ENCODE measurements around the gene ODAD3. TPM values are rescaled to one million over a fixed set of nuclear protein-coding genes. Genes with fewer than 3 reads are reported as not detected.

Gene ODAD3
- total RNA-seq, 1 experiment from 2014 or later = 0.39 TPM

GRCh38 chr19:11426656-11427055 lies 8.3 kb downstream of the ODAD3 start:
- intact Hi-C loops (cut with micrococcal nuclease; ENCODE audit: unreplicated experiment) = no loop called here
- CTCF ChIA-PET = no interaction called here
- Histone ChIP-seq H3K9me2 (ENCODE audit: insufficient read depth) (no peaks in the 10 kb centered on the region), H2AFZ (no peak overlapping the region), H3F3A (ENCODE audit: insufficient read depth, low read depth) (peaks cover 33% of the 10 kb centered on the region), H3K27ac (no peak overlapping the region), H3K27me3 (ENCODE audit: insufficient read depth, low read depth) (no peaks in the 10 kb centered on the region), H3K79me2 (ENCODE audit: low read depth) (no peaks in the 10 kb centered on the region), H3K36me3 (ENCODE audit: low read depth) (no peaks in the 10 kb centered on the region), H3K4me1 (replicated peaks; ENCODE audit: insufficient read depth) (peaks cover 10% of the 10 kb centered on the region), H3K9me3 (ENCODE audit: insufficient read depth, low read depth) (no peaks in the 10 kb centered on the region), H3K4me3 (no peak overlapping the region), H4K20me1 (ENCODE audit: insufficient read depth) (no peaks in the 10 kb centered on the region), H3K4me2 (no peak overlapping the region)
- no peak for DNase-seq
- BruUV-seq (replicated peaks) = no TSS peak
- POLR2A ChIA-PET (ENCODE audit: unreplicated experiment) = no interaction called here
- TF ChIP-seq, protein P1, sequence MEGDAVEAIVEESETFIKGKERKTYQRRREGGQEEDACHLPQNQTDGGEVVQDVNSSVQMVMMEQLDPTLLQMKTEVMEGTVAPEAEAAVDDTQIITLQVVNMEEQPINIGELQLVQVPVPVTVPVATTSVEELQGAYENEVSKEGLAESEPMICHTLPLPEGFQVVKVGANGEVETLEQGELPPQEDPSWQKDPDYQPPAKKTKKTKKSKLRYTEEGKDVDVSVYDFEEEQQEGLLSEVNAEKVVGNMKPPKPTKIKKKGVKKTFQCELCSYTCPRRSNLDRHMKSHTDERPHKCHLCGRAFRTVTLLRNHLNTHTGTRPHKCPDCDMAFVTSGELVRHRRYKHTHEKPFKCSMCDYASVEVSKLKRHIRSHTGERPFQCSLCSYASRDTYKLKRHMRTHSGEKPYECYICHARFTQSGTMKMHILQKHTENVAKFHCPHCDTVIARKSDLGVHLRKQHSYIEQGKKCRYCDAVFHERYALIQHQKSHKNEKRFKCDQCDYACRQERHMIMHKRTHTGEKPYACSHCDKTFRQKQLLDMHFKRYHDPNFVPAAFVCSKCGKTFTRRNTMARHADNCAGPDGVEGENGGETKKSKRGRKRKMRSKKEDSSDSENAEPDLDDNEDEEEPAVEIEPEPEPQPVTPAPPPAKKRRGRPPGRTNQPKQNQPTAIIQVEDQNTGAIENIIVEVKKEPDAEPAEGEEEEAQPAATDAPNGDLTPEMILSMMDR (conservative IDR thresholded peaks at IDR 0.05) = no peak
- no peak for TF ChIP-seq EZH2 (IDR thresholded peaks at IDR 0.05; ENCODE audit: low read depth)

GRCh38 chr19:11425719-11426457 lies 9.0 kb downstream of the ODAD3 start:
- no peaks in the 10 kb centered on the region for H3K36me3 ChIP-seq (ENCODE audit: low read depth)
- intact Hi-C loops (cut with micrococcal nuclease; ENCODE audit: unreplicated experiment) = no loop called here
- no peaks in the 10 kb centered on the region for H3K9me2 ChIP-seq (ENCODE audit: insufficient read depth)
- H4K20me1 ChIP-seq (ENCODE audit: insufficient read depth) = no peaks in the 10 kb centered on the region
- no TSS peak for BruUV-seq (replicated peaks)
- no peak overlapping the region for H3K4me3 ChIP-seq
- ChIA-PET CTCF (no interaction called here), POLR2A (ENCODE audit: unreplicated experiment) (no interaction called here)
- no peaks in the 10 kb centered on the region for H3K27me3 ChIP-seq (ENCODE audit: insufficient read depth, low read depth)
- H3K4me1 ChIP-seq (replicated peaks; ENCODE audit: insufficient read depth) = peaks cover 14% of the 10 kb centered on the region
- no peak overlapping the region for H3K4me2 ChIP-seq
- no peak for DNase-seq
- no peak overlapping the region for H3K27ac ChIP-seq
- H3F3A ChIP-seq (ENCODE audit: insufficient read depth, low read depth) = peaks cover 38% of the 10 kb centered on the region
- no peaks in the 10 kb centered on the region for H3K79me2 ChIP-seq (ENCODE audit: low read depth)
- no peaks in the 10 kb centered on the region for H3K9me3 ChIP-seq (ENCODE audit: insufficient read depth, low read depth)
- TF ChIP-seq, protein P1 (conservative IDR thresholded peaks at IDR 0.05) = no peak
- no peak for TF ChIP-seq EZH2 (IDR thresholded peaks at IDR 0.05; ENCODE audit: low read depth)
- no peak overlapping the region for H2AFZ ChIP-seq

DNA sequence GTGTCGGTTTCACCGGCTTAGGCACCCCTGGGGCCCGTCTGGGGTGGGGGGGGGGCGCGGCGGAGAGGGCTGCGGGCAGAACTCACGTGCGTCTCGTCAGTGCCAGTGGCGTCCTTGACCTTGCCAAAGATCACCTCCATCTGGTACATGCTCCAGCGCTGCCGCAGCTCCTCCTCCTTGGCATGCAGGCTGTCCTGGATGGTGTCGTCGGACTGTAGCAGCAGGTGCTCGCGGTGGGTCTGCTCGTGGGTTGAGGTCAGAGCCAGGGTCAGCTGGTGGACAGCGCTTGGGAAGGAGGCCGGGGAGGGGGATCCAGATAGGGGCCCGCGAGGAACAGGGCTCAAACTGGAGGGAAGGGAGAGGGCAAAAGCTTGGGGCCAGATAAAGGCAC lies 11.1 kb downstream of the ODAD3 start:
- Histone ChIP-seq H2AFZ (no peak overlapping the region), H4K20me1 (ENCODE audit: insufficient read depth) (no peaks in the 10 kb centered on the region), H3K4me3 (no peak overlapping the region), H3K36me3 (ENCODE audit: low read depth) (no peaks in the 10 kb centered on the region), H3K4me2 (no peak overlapping the region), H3K9me3 (ENCODE audit: insufficient read depth, low read depth) (no peaks in the 10 kb centered on the region), H3K4me1 (replicated peaks; ENCODE audit: insufficient read depth) (peaks cover 19% of the 10 kb centered on the region), H3F3A (ENCODE audit: insufficient read depth, low read depth) (peaks cover 54% of the 10 kb centered on the region), H3K9me2 (ENCODE audit: insufficient read depth) (no peaks in the 10 kb centered on the region), H3K27ac (no peak overlapping the region), H3K79me2 (ENCODE audit: low read depth) (no peaks in the 10 kb centered on the region), H3K27me3 (ENCODE audit: insufficient read depth, low read depth) (no peaks in the 10 kb centered on the region)
- intact Hi-C loops (cut with micrococcal nuclease; ENCODE audit: unreplicated experiment) = loop anchor here (5.0 kb wide), 1 partner anchor 46 kb away; no protein-coding TSS in a partner anchor
- no peak for TF ChIP-seq EZH2 (IDR thresholded peaks at IDR 0.05; ENCODE audit: low read depth)
- TF ChIP-seq, protein P1 (conservative IDR thresholded peaks at IDR 0.05) = no peak
- CTCF ChIA-PET = interaction anchor here (0.6 kb wide), 1 partner anchor 1225 kb away, joined by 6 read pairs; no protein-coding TSS in a partner anchor
- POLR2A ChIA-PET (ENCODE audit: unreplicated experiment) = no interaction called here
- no TSS peak for BruUV-seq (replicated peaks)
- DNase-seq = no peak
